ENCODE results near the gene AXIN1. TPM values are rescaled to one million over a fixed set of nuclear protein-coding genes. Genes with fewer than 3 reads are reported as not detected.

Gene AXIN1
- total and polyA plus RNA-seq, 9 of the 15 experiments (the other 6 are each of a cell fraction or from before 2014, with no cell fraction given): 0.42 to 58.0 (median 25.9) TPM

- TF ChIP-seq ZNF318 (IDR thresholded peaks at IDR 0.05; ENCODE audit: borderline replicate concordance in 1 of 2, low read depth in 1 of 2) (no peak), BHLHE40 (IDR thresholded peaks at IDR 0.05; ENCODE audit: low read length) (peak; percentile 75), STAT5B (CRISPR knock-in tag; IDR thresholded peaks at IDR 0.05) (no peak), NR3C1 (CRISPR knock-in tag; IDR thresholded peaks at IDR 0.05) (no peak), SMARCA5 (IDR thresholded peaks at IDR 0.05) (no peak), ZNF3 (CRISPR knock-in tag; IDR thresholded peaks at IDR 0.05) (no peak), MYNN (IDR thresholded peaks at IDR 0.05) (no peak), MYNN (CRISPR knock-in tag; IDR thresholded peaks at IDR 0.05) (no peak), MBD2 (IDR thresholded peaks at IDR 0.05; ENCODE audit: borderline replicate concordance, low read depth) (no peak), RNF219 (CRISPR knock-in tag; IDR thresholded peaks at IDR 0.05) (no peak), MIER1 (IDR thresholded peaks at IDR 0.05; ENCODE audit: low read depth) (no peak), CREB3 (tag; conservative IDR thresholded peaks at IDR 0.05; ENCODE audit: low read depth) (no peak), DEAF1 (CRISPR knock-in tag; IDR thresholded peaks at IDR 0.05) (no peak), ZBTB8A (IDR thresholded peaks at IDR 0.05; ENCODE audit: partially characterized antibody) (no peak), TBP (optimal IDR thresholded peaks at IDR 0.05; ENCODE audit: low read depth, low read length) (peak; percentile 40), U2AF1 (optimal IDR thresholded peaks at IDR 0.05; ENCODE audit: low read depth, low read length) (no peak)
Observed at GRCh38 chr16:396605-397004, 44.1 kb upstream of the AXIN1 start (continued).

Measured in K562 (cell line).